NCI-H524 treated with DMSO at 0.1 percent for 48 hours (cell line): ENCODE measurements around the gene ZNF154.

Experiments
- DNase-seq: peaks from one replicate; lab custom pipeline; 2025; lab: John Stamatoyannopoulos, UW

Gene ZNF154

GRCh38 chr19:57675881-57676280 lies 33.1 kb downstream of the ZNF154 start:
- no peak for DNase-seq

GRCh38 chr19:57672466-57672865 lies 36.5 kb downstream of the ZNF154 start:
- no peak for DNase-seq

- no peak for DNase-seq
Measured at GRCh38 chr19:57671124-57671895, 37.7 kb downstream of the ZNF154 start.

GRCh38 chr19:57668635-57669034 lies 40.4 kb downstream of the ZNF154 start, which contains the start of gene ZSCAN4:
Gene ZSCAN4, plus strand, starts transcription at chr19:57668935. Its CDS starts 7,211 bp downstream, at chr19:57676146.
- no peak for DNase-seq

GRCh38 chr19:57667228-57667627 lies 41.8 kb downstream of the ZNF154 start:
- no peak for DNase-seq

GRCh38 chr19:57665261-57665806 lies 43.7 kb downstream of the ZNF154 start:
- DNase-seq: no peak

GRCh38 chr19:57664269-57665127 lies 44.5 kb downstream of the ZNF154 start:
- peak; percentile 8 for DNase-seq

GRCh38 chr19:57656346-57656745 lies 52.7 kb downstream of the ZNF154 start:
- DNase-seq: no peak

GRCh38 chr19:57655443-57655842 lies 53.6 kb downstream of the ZNF154 start:
- DNase-seq: no peak

- no peak for DNase-seq
Measured at GRCh38 chr19:57653689-57654088, 55.3 kb downstream of the ZNF154 start.

- no peak for DNase-seq
Measured at GRCh38 chr19:57651654-57651996, 57.4 kb downstream of the ZNF154 start.

- DNase-seq: peak; percentile 81
Measured at GRCh38 chr19:57648331-57649003, 60.5 kb downstream of the ZNF154 start.
